Right cardiac atrium (tissue), 5 donors: ENCODE data around the gene MYO10. TPM values are rescaled to one million over a fixed set of nuclear protein-coding genes. Genes with fewer than 3 reads are reported as not detected.
"Not testable (repeated sequence)": the region's sequence is repeated elsewhere in the genome, so short reads cannot be mapped to it uniquely, and the experiment has no call there.

ENCODE experiments used
- ATAC-seq, 2 donors: fragments of 200-7000 bp; cut with Tn5 transposase; one replicate each; pipeline versions ENCODE4 v1.8.0 to v1.9.1; 2020; ENCODE audit warnings: moderate library complexity in 2 of 2, mild to moderate bottlenecking in 1 of 2
- DNase-seq, 3 donors: peaks; one replicate each; pipeline ENCODE4 v3.0.0-alpha.2; 2020
- H3K27ac ChIP-seq: one replicate; pipeline ENCODE4 v1.5.1; 2013; ENCODE audit warnings: mild to moderate bottlenecking, low read length, control low read depth, moderate library complexity
- H3K27me3 ChIP-seq: one replicate; pipeline ENCODE4 v1.6.1; 2013; ENCODE audit not compliant: control insufficient read depth, insufficient read depth
- H3K4me1 ChIP-seq: one replicate; pipeline ENCODE4 v1.6.1; 2013; ENCODE audit warnings: low read length; ENCODE audit not compliant: control insufficient read depth, insufficient read depth
- H3K4me3 ChIP-seq: one replicate; pipeline ENCODE4 v1.5.1; 2013; ENCODE audit warnings: low read length, control low read depth
- H3K9me3 ChIP-seq: one replicate; pipeline ENCODE4 v1.6.1; 2013; ENCODE audit warnings: low read length; ENCODE audit not compliant: control insufficient read depth
- WGBS: extraction: QIAGEN DNeasy Blood & Tissue Kit; methylation state at CpG from one replicate; pipeline ENCODE4 v1.1.7; 2013; 5-methylcytosine and 5-hydroxymethylcytosine counted together
- intact Hi-C, 4 donors: fragments of 100-400 bp; cut with DNase I; formaldehyde crosslinking; loops; one replicate each; pipeline versions ENCODE4 v1.11.0 to v1.14.0; 2022 to 2023
- polyA plus RNA-seq: library from polyadenylated mRNA; stranded (reverse); fragments of 200-250 nt; gene quantifications from one replicate; pipeline ENCODE4 v1.2.3, GENCODE V29; 2013
- total RNA-seq, 4 donors: library from RNA; stranded (reverse); fragmentation: NEBNext Ultra II Directional; extraction: Animal tissue kit (Norgen Biotek cat#: 25700); gene quantifications; one replicate each; pipeline ENCODE4 v1.2.1, GENCODE V29; 2021
- donor health status: healthy with polysubstance abuse.
- donor health status: DM: no; HTN: yes; CAD: no.
- donor health status: DM: no; HTN: no; CAD: no.
- donor health status: DM: no; HTN: yes; CAD: no; lungs with severe emphysema.
- donor health status: DM: yes; HTN: yes; CAD: no.

MYO10 gene
- total and polyA plus RNA-seq, 5 donors = 2.1 to 4.3 (median 3.1) TPM

GRCh38 chr5:16666130-16666882 lies 269.8 kb downstream of the MYO10 start:
- peak overlapping the region; percentile 5 for H3K27ac ChIP-seq
- ATAC-seq = peak; percentile 17 to 34
- no peak overlapping the region for H3K4me3 ChIP-seq
- WGBS = 75% methylated on average over 19 of the region's 19 CpGs
- no peaks in the 10 kb centered on the region for H3K9me3 ChIP-seq
- H3K27me3 ChIP-seq = no peaks in the 10 kb centered on the region
- intact Hi-C loops = loop anchor here in 3 of 4 donors (2.0 to 10.0 kb wide), 3 partner anchors 178 to 182 kb away; no protein-coding TSS in a partner anchor
- peaks cover 11% of the 10 kb centered on the region for H3K4me1 ChIP-seq
- no peak for DNase-seq

GRCh38 chr5:16665601-16666000 lies 270.5 kb downstream of the MYO10 start:
- no peak overlapping the region for H3K27ac ChIP-seq
- intact Hi-C loops = loop anchor here in 2 of 4 donors (5.0 to 10.0 kb wide), 2 partner anchors 178 to 181 kb away; no protein-coding TSS in a partner anchor
- H3K4me3 ChIP-seq = no peak overlapping the region
- H3K4me1 ChIP-seq = peaks cover 11% of the 10 kb centered on the region
- no peak for ATAC-seq
- no peak for DNase-seq
- H3K27me3 ChIP-seq = no peaks in the 10 kb centered on the region
- 25% methylated on average over 3 of the region's 3 CpGs for WGBS
- no peaks in the 10 kb centered on the region for H3K9me3 ChIP-seq

GRCh38 chr5:16664368-16664767 lies 271.7 kb downstream of the MYO10 start:
- H3K4me3 ChIP-seq = no peak overlapping the region
- peaks cover 11% of the 10 kb centered on the region for H3K4me1 ChIP-seq
- H3K9me3 ChIP-seq = no peaks in the 10 kb centered on the region
- no peaks in the 10 kb centered on the region for H3K27me3 ChIP-seq
- DNase-seq = no peak
- 96% methylated on average over 5 of the region's 5 CpGs for WGBS
- intact Hi-C loops = loop anchor here in 1 of 4 donors (10.0 kb wide), 1 partner anchor 180 kb away; no protein-coding TSS in a partner anchor
- no peak overlapping the region for H3K27ac ChIP-seq
- ATAC-seq = no peak

- intact Hi-C loops = loop anchor here in 1 of 4 donors (10.0 kb wide), 1 partner anchor 179 kb away; no protein-coding TSS in a partner anchor
- ATAC-seq (no peak), DNase-seq (no peak)
- 77% methylated on average over 4 of the region's 4 CpGs for WGBS
- Histone ChIP-seq H3K4me1 (peaks cover 11% of the 10 kb centered on the region), H3K27ac (no peak overlapping the region), H3K4me3 (no peak overlapping the region), H3K9me3 (no peaks in the 10 kb centered on the region), H3K27me3 (no peaks in the 10 kb centered on the region)
These were observed 272.2 kb downstream of the MYO10 start for GRCh38 chr5:16663840-16664239.

GRCh38 chr5:16661713-16662112 lies 274.4 kb downstream of the MYO10 start:
- intact Hi-C loops = loop anchor here in 1 of 4 donors (10.0 kb wide), 1 partner anchor 177 kb away; no protein-coding TSS in a partner anchor

GRCh38 chr5:16660982-16661381 lies 275.1 kb downstream of the MYO10 start:
- H3K9me3 ChIP-seq = no peaks in the 10 kb centered on the region
- no peaks in the 10 kb centered on the region for H3K27me3 ChIP-seq
- intact Hi-C loops = loop anchor here in 1 of 4 donors (10.0 kb wide), 1 partner anchor 176 kb away; no protein-coding TSS in a partner anchor
- H3K4me1 ChIP-seq = no peaks in the 10 kb centered on the region
- H3K4me3 ChIP-seq = no peak overlapping the region
- 75% methylated on average over 5 of the region's 5 CpGs for WGBS
- no peak overlapping the region for H3K27ac ChIP-seq
- no peak for ATAC-seq
- DNase-seq = no peak

More at GRCh38 chr5:16661713-16662112, 274.4 kb downstream of the MYO10 start:
- Histone ChIP-seq H3K9me3 (no peaks in the 10 kb centered on the region), H3K27ac (no peak overlapping the region), H3K4me3 (no peak overlapping the region), H3K4me1 (peaks cover 3% of the 10 kb centered on the region), H3K27me3 (no peaks in the 10 kb centered on the region)
- ATAC-seq (no peak), DNase-seq (no peak)
- 97% methylated on average over 2 of the region's 2 CpGs for WGBS

GRCh38 chr5:16659536-16659935 lies 276.6 kb downstream of the MYO10 start:
- DNase-seq (no peak), ATAC-seq (no peak)
- Histone ChIP-seq H3K27me3 (no peaks in the 10 kb centered on the region), H3K27ac (no peak overlapping the region), H3K4me3 (no peak overlapping the region), H3K9me3 (peaks cover 4% of the 10 kb centered on the region), H3K4me1 (no peaks in the 10 kb centered on the region)
- WGBS = 47% methylated on average over 1 of the region's 1 CpG
- intact Hi-C loops = no loop called here

- peaks cover 4% of the 10 kb centered on the region for H3K9me3 ChIP-seq
- no peaks in the 10 kb centered on the region for H3K4me1 ChIP-seq
- H3K27ac ChIP-seq = peak overlapping the region; percentile 2
- intact Hi-C loops = no loop called here
- H3K27me3 ChIP-seq = no peaks in the 10 kb centered on the region
- DNase-seq = no peak
- H3K4me3 ChIP-seq = no peak overlapping the region
- ATAC-seq = peak in 1 of 2 donors; percentile 14
- WGBS = 37% methylated on average over 2 of the region's 2 CpGs
These were observed 279.4 kb downstream of the MYO10 start for GRCh38 chr5:16656561-16657191.

- H3K4me3 ChIP-seq = no peak overlapping the region
- H3K4me1 ChIP-seq = no peaks in the 10 kb centered on the region
- no peak for ATAC-seq
- H3K9me3 ChIP-seq = peaks cover 4% of the 10 kb centered on the region
- H3K27ac ChIP-seq = no peak overlapping the region
- no peaks in the 10 kb centered on the region for H3K27me3 ChIP-seq
- no peak for DNase-seq
- WGBS = 42% methylated on average over 6 of the region's 6 CpGs
- intact Hi-C loops = no loop called here
These were observed 281.3 kb downstream of the MYO10 start for GRCh38 chr5:16654647-16655334.

GRCh38 chr5:16648739-16649138 lies 287.3 kb downstream of the MYO10 start:
- ATAC-seq, H3K9me3 ChIP-seq, H3K4me1 ChIP-seq, H3K4me3 ChIP-seq, DNase-seq, H3K27me3 ChIP-seq, intact Hi-C loops, H3K27ac ChIP-seq: not testable (repeated sequence)
- 83% methylated on average over 8 of the region's 8 CpGs for WGBS
